Neural cell (in vitro differentiated cells): ENCODE data around the gene ZRANB1. TPM values are rescaled to one million over a fixed set of nuclear protein-coding genes. Genes with fewer than 3 reads are reported as not detected.

Source experiments
- H2AFZ ChIP-seq: fragments of 200-600, 300-800 bp; sonication (generic), shearing (Covaris generic); 2 replicates; pipeline ENCODE4 v1.6.0; 2014; ENCODE audit warnings: low read depth, mild to moderate bottlenecking, antibody characterized with exemption, low read length, moderate library complexity
- H3F3A ChIP-seq: fragments of 200-600 bp; shearing (Covaris generic); 2 replicates; pipeline ENCODE4 v1.6.1; 2016; ENCODE audit warnings: mild to moderate bottlenecking, moderate library complexity, mixed read lengths, antibody characterized with exemption, low read length; ENCODE audit not compliant: insufficient read depth, poor library complexity, severe bottlenecking
- H3K27ac ChIP-seq: fragments of 200-600, 300-800 bp; sonication (generic), shearing (Covaris generic); 2 replicates; pipeline ENCODE4 v1.5.1; 2014; ENCODE audit warnings: mild to moderate bottlenecking, low read length, moderate library complexity
- H3K27me3 ChIP-seq: fragments of 300-800, 200-600 bp; sonication (generic), shearing (Covaris generic); 2 replicates; pipeline ENCODE4 v1.6.0; 2014; ENCODE audit warnings: mild to moderate bottlenecking, low read depth, low read length, moderate library complexity; ENCODE audit not compliant: insufficient read depth
- H3K36me3 ChIP-seq: fragments of 300-800, 200-600 bp; sonication (generic), shearing (Covaris generic); 2 replicates; pipeline ENCODE4 v1.5.1; 2014; ENCODE audit warnings: mild to moderate bottlenecking, antibody characterized with exemption, low read length, moderate library complexity; ENCODE audit not compliant: insufficient read depth
- H3K4me2 ChIP-seq: fragments of 300-800, 200-600 bp; sonication (generic), shearing (Covaris generic); 2 replicates; pipeline ENCODE4 v1.6.0; 2014; ENCODE audit warnings: mild to moderate bottlenecking, low read length
- H3K4me3 ChIP-seq: fragments of 300-800, 200-600 bp; sonication (generic), shearing (Covaris generic); 2 replicates; pipeline ENCODE4 v1.5.1; 2014; ENCODE audit warnings: mild to moderate bottlenecking, low read length, moderate library complexity
- H3K79me2 ChIP-seq: fragments of 200-600 bp; shearing (Covaris generic); replicated peaks from 2 replicates; pipeline ENCODE4 v1.6.0; 2014; ENCODE audit warnings: mild to moderate bottlenecking, low read length, moderate library complexity; ENCODE audit not compliant: insufficient read depth
- H3K9ac ChIP-seq: fragments of 300-800, 200-600 bp; sonication (generic), shearing (Covaris generic); 2 replicates; pipeline ENCODE4 v1.6.1; 2016; ENCODE audit warnings: mild to moderate bottlenecking, low read length, mixed read lengths
- H3K9me2 ChIP-seq: fragments of 200-600 bp; shearing (Covaris generic); 2 replicates; pipeline ENCODE4 v1.6.1; 2016; ENCODE audit warnings: mild to moderate bottlenecking, low read length, mixed read lengths; ENCODE audit not compliant: insufficient read depth
- H3K9me3 ChIP-seq: fragments of 200-600, 300-800 bp; sonication (generic), shearing (Covaris generic); 2 replicates; pipeline ENCODE4 v1.6.1; 2016; ENCODE audit warnings: mild to moderate bottlenecking, mixed run types, low read length, moderate library complexity, mixed read lengths
- H4K20me1 ChIP-seq: fragments of 200-600 bp; shearing (Covaris generic); 2 replicates; pipeline ENCODE4 v1.6.1; 2016; ENCODE audit warnings: mild to moderate bottlenecking, mixed run types; ENCODE audit not compliant: insufficient read depth
- CTCF ChIP-seq: fragments of 450-650 bp; IDR thresholded peaks from 2 replicates; pipeline ENCODE4 v1.5.1; 2014; ENCODE audit warnings: antibody characterized with exemption, mild to moderate bottlenecking, moderate library complexity; ENCODE audit not compliant: poor library complexity, severe bottlenecking
- EP300 ChIP-seq: fragments of 450-650 bp; conservative IDR thresholded peaks from 2 replicates; pipeline ENCODE4 v1.6.1; 2014; ENCODE audit warnings: antibody characterized with exemption, mild to moderate bottlenecking, moderate library complexity; ENCODE audit not compliant: poor library complexity, severe bottlenecking
- EZH2 ChIP-seq: fragments of 200-600, 300-800 bp; shearing (Covaris generic), sonication (generic); IDR thresholded peaks from 2 replicates; pipeline ENCODE4 v1.6.1; 2014; ENCODE audit warnings: antibody characterized with exemption, low read length, borderline replicate concordance, mild to moderate bottlenecking; ENCODE audit not compliant: insufficient read depth, poor library complexity, severe bottlenecking
- MXI1 ChIP-seq: fragments of 450-650 bp; conservative IDR thresholded peaks from 2 replicates; pipeline ENCODE4 v1.6.1; 2014; ENCODE audit warnings: antibody characterized with exemption, mild to moderate bottlenecking; ENCODE audit not compliant: poor library complexity, severe bottlenecking
- POLR2AphosphoS5 ChIP-seq: IDR thresholded peaks from 2 replicates; pipeline ENCODE4 v1.6.1; 2012
- RAD21 ChIP-seq: fragments of 450-650 bp; conservative IDR thresholded peaks from 2 replicates; pipeline ENCODE4 v1.6.1; 2014; ENCODE audit warnings: antibody characterized with exemption, mild to moderate bottlenecking, moderate library complexity
- REST ChIP-seq: IDR thresholded peaks from 2 replicates; pipeline ENCODE4 v1.6.1; 2012; ENCODE audit warnings: borderline replicate concordance
- SMC3 ChIP-seq: fragments of 450-650 bp; conservative IDR thresholded peaks from 2 replicates; pipeline ENCODE4 v1.6.1; 2014; ENCODE audit warnings: antibody characterized with exemption, mild to moderate bottlenecking, moderate library complexity; ENCODE audit not compliant: poor library complexity
- TAF1 ChIP-seq: IDR thresholded peaks from 2 replicates; pipeline ENCODE4 v1.6.1; 2012; ENCODE audit warnings: low read depth
- polyA plus RNA-seq: library from polyadenylated mRNA; depleted of rRNA; stranded (reverse); fragments of >200 nt; gene quantifications from 2 replicates; pipeline ENCODE4 v1.2.3, GENCODE V29; 2014

ZRANB1 gene
- polyA plus RNA-seq, 1 donor from 2014 or later = 47.7 TPM

- Histone ChIP-seq H4K20me1 (no peaks in the 10 kb centered on the region), H3K4me2 (no peak overlapping the region), H3K9ac (no peak overlapping the region), H3K9me3 (no peaks in the 10 kb centered on the region), H3K79me2 (peaks cover 61% of the 10 kb centered on the region), H3K9me2 (no peaks in the 10 kb centered on the region), H3K27me3 (no peaks in the 10 kb centered on the region), H3F3A (peaks cover 4% of the 10 kb centered on the region), H3K36me3 (peaks cover 4% of the 10 kb centered on the region), H3K4me3 (no peak overlapping the region), H2AFZ (no peak overlapping the region), H3K27ac (no peak overlapping the region)
- no peak for TF ChIP-seq RAD21
- no peak for TF ChIP-seq SMC3
- no peak for TF ChIP-seq REST
- TF ChIP-seq TAF1 = no peak
- no peak for TF ChIP-seq EZH2
- TF ChIP-seq CTCF = no peak
- TF ChIP-seq EP300 = no peak
- TF ChIP-seq POLR2AphosphoS5 = no peak
- TF ChIP-seq MXI1 = no peak
Observed at GRCh38 chr10:124952123-124952522, 10.2 kb downstream of the ZRANB1 start.

GRCh38 chr10:124953421-124953820 is 11.5 kb downstream of the ZRANB1 start:
- TF ChIP-seq EP300 (no peak), POLR2AphosphoS5 (no peak), REST (no peak), TAF1 (no peak), SMC3 (no peak), MXI1 (no peak), EZH2 (no peak), CTCF (no peak)
- Histone ChIP-seq H3K9me2 (no peaks in the 10 kb centered on the region), H3K27ac (no peak overlapping the region), H3K9me3 (no peaks in the 10 kb centered on the region), H2AFZ (no peak overlapping the region), H3K4me2 (no peak overlapping the region), H3K36me3 (no peaks in the 10 kb centered on the region), H3F3A (peaks cover 4% of the 10 kb centered on the region), H4K20me1 (no peaks in the 10 kb centered on the region), H3K27me3 (no peaks in the 10 kb centered on the region), H3K79me2 (peaks cover 60% of the 10 kb centered on the region), H3K9ac (no peak overlapping the region), H3K4me3 (no peak overlapping the region)
